ENCODE data around the gene ROBO4.

- no peak for TF ChIP-seq CEBPB (IDR thresholded peaks at IDR 0.05)
- TF ChIP-seq POLR2A (IDR thresholded peaks at IDR 0.05; ENCODE audit: low read length), result no peak
- TF ChIP-seq CTCF (IDR thresholded peaks at IDR 0.05), result no peak
- TF ChIP-seq MAZ (IDR thresholded peaks at IDR 0.05; ENCODE audit: borderline replicate concordance, low read depth, low read length), result no peak
- no peak for TF ChIP-seq CBX8 (IDR thresholded peaks at IDR 0.05)
- TF ChIP-seq BHLHE40 (IDR thresholded peaks at IDR 0.05; ENCODE audit: low read depth, low read length), result no peak
Observed at GRCh38 chr11:124863826-124864165, 33.9 kb downstream of the ROBO4 start.
